HepG2 (cell line): ENCODE data around the gene FUZ. TPM values are rescaled to one million over a fixed set of nuclear protein-coding genes. Genes with fewer than 3 reads are reported as not detected.

Experiments
- ATAC-seq: fragments of 200-7000 bp; cut with Tn5 transposase; 3 replicates; pipeline ENCODE4 v1.9.1; 2020; ENCODE audit warnings: mild to moderate bottlenecking, moderate library complexity
- BruUV-seq: library from RNA; stranded (reverse); fragments of 400-500 nt; replicated peaks from 2 replicates; lab custom pipeline; 2021; lab: Mats Ljungman, UMichigan
- CTCF ChIA-PET: fragments of 300-600 bp; formaldehyde crosslinking; extraction: SDS; loops from one replicate; lab custom pipeline; 2021; ENCODE audit warnings: low total read pairs, inconsistent platforms, low intra/inter-chr PET ratio; lab: Yijun Ruan, JAX
- POLR2A ChIA-PET: fragments of 350-600 bp; sonication (Branson Sonifier 250); formaldehyde crosslinking; loops from one replicate; lab custom pipeline; 2020; ENCODE audit warnings: antibody characterized with exemption, inconsistent platforms; lab: Yijun Ruan, JAX
- DNase-seq: peaks from one replicate; pipeline ENCODE4 v3.0.0-alpha.2; 2015; ENCODE audit warnings: low spot score
- FAIRE-seq: peaks from 3 replicates; lab custom pipeline; 2011; peaks lifted over from hg19 to GRCh38; lab: Jason Lieb, UNC
- H2AFZ ChIP-seq: one replicate; pipeline ENCODE4 v1.6.1; 2011; ENCODE audit warnings: low read length, inconsistent platforms
- H3K27ac ChIP-seq: fragments of 300-600 bp; 3 replicates; pipeline ENCODE4 v1.8.0; 2011; ENCODE audit warnings: mixed run types, mild to moderate bottlenecking, mixed read lengths, low read length, inconsistent platforms; ENCODE audit not compliant: insufficient read depth; ENCODE audit errors: extremely low read length
- H3K27me3 ChIP-seq, 2 experiments: fragments of 200-600 bp in 1 of 2; 2 replicates in 1 of 2; 3 replicates in 1 of 2; pipeline versions ENCODE4 v1.6.0 to v1.8.0; 2011; ENCODE audit warnings: low read length in 2 of 2, mild to moderate bottlenecking in 2 of 2, moderate library complexity in 2 of 2, inconsistent platforms in 1 of 2; ENCODE audit not compliant: insufficient read depth in 2 of 2, control insufficient read depth in 1 of 2
- H3K36me3 ChIP-seq, 2 experiments: fragments of 200-600 bp in 1 of 2; replicated peaks in 1 of 2; 2 replicates in 1 of 2; 3 replicates in 1 of 2; pipeline versions ENCODE4 v1.5.1 to v1.8.0; 2011; ENCODE audit warnings: low read length in 2 of 2, inconsistent platforms in 1 of 2; ENCODE audit not compliant: insufficient read depth in 2 of 2, control insufficient read depth in 1 of 2
- H3K4me1 ChIP-seq: 2 replicates; pipeline ENCODE4 v1.5.1; 2012; ENCODE audit warnings: low read length, inconsistent platforms; ENCODE audit not compliant: insufficient read depth
- H3K4me2 ChIP-seq: 2 replicates; pipeline ENCODE4 v1.6.0; 2011; ENCODE audit warnings: low read depth, low read length, inconsistent platforms
- H3K4me3 ChIP-seq, 3 experiments: fragments of 200-600 bp in 1 of 3; sonication (generic), shearing (Covaris generic) in 1 of 3; replicated peaks in 1 of 3; 2 replicates each; pipeline ENCODE4 v1.5.1; 2011 to 2016; ENCODE audit warnings: low read length in 3 of 3, inconsistent platforms in 2 of 3, low read depth in 2 of 3, mild to moderate bottlenecking in 2 of 3, control low read depth in 1 of 3, mixed read lengths in 1 of 3; ENCODE audit not compliant: insufficient read depth in 1 of 3
- H3K79me2 ChIP-seq: one replicate; pipeline ENCODE4 v1.6.1; 2011; ENCODE audit warnings: low read length, inconsistent platforms; ENCODE audit not compliant: insufficient read depth
- H3K9ac ChIP-seq: 2 replicates; pipeline ENCODE4 v1.6.0; 2011; ENCODE audit warnings: mild to moderate bottlenecking, low read depth, low read length, inconsistent platforms; ENCODE audit not compliant: insufficient read depth
- H3K9me3 ChIP-seq: 2 replicates; pipeline ENCODE4 v1.5.1; 2012; ENCODE audit warnings: mild to moderate bottlenecking, low read length
- H4K20me1 ChIP-seq: 2 replicates; pipeline ENCODE4 v1.6.0; 2011; ENCODE audit warnings: inconsistent platforms, mild to moderate bottlenecking, low read length, moderate library complexity; ENCODE audit not compliant: insufficient read depth
- ADNP ChIP-seq: sonication (generic); formaldehyde crosslinking; IDR thresholded peaks from 2 replicates; pipeline ENCODE4 v1.4.0; 2020; ENCODE audit warnings: missing genetic modification reagents
- CTCF ChIP-seq: sonication (generic); formaldehyde crosslinking; IDR thresholded peaks from 2 replicates; pipeline ENCODE4 v1.5.0; 2020; ENCODE audit warnings: mild to moderate bottlenecking, missing genetic modification reagents, moderate library complexity
- FOXK2 ChIP-seq: fragments of 450-650 bp; IDR thresholded peaks from 2 replicates; pipeline ENCODE4 v1.6.1; 2016
- HNRNPK ChIP-seq: fragments of 200-400 bp; formaldehyde crosslinking; IDR thresholded peaks from 2 replicates; pipeline ENCODE4 v1.6.1; 2018; ENCODE audit warnings: low read length, low read depth, moderate library complexity, mild to moderate bottlenecking; ENCODE audit not compliant: poor library complexity, severe bottlenecking
- HNRNPLL ChIP-seq: fragments of 200-400 bp; formaldehyde crosslinking; IDR thresholded peaks from 2 replicates; pipeline ENCODE4 v1.6.1; 2017; ENCODE audit warnings: mild to moderate bottlenecking, low read depth, low read length; ENCODE audit not compliant: poor library complexity, severe bottlenecking
- HOXA5 ChIP-seq: sonication (generic); formaldehyde crosslinking; IDR thresholded peaks from 2 replicates; pipeline ENCODE4 v1.4.0; 2020; ENCODE audit warnings: missing genetic modification reagents
- PATZ1 ChIP-seq: sonication (generic); formaldehyde crosslinking; IDR thresholded peaks from 2 replicates; pipeline ENCODE4 v1.4.0; 2020; ENCODE audit warnings: missing genetic modification reagents
- PCBP1 ChIP-seq: fragments of 200-400 bp; formaldehyde crosslinking; IDR thresholded peaks from 2 replicates; pipeline ENCODE4 v1.6.1; 2017; ENCODE audit warnings: mild to moderate bottlenecking, low read depth, low read length, borderline replicate concordance
- POLR2A ChIP-seq, 2 experiments: IDR thresholded peaks; 2 replicates each; pipeline ENCODE4 v1.6.1; 2011; ENCODE audit warnings: low read depth in 2 of 2, low read length in 2 of 2, mild to moderate bottlenecking in 1 of 2, moderate library complexity in 1 of 2; ENCODE audit not compliant: insufficient read depth in 1 of 2
- POLR2G ChIP-seq: fragments of 200-400 bp; formaldehyde crosslinking; IDR thresholded peaks from 2 replicates; pipeline ENCODE4 v1.6.1; 2018; ENCODE audit warnings: mild to moderate bottlenecking, low read depth, low read length, moderate library complexity
- SOX13 ChIP-seq, 3 experiments: fragments of 450-650 bp in 1 of 3; sonication (generic) in 1 of 3; formaldehyde crosslinking in 1 of 3; IDR thresholded peaks in 2 of 3; conservative IDR thresholded peaks in 1 of 3; 2 replicates each; pipeline versions ENCODE4 v1.5.0 to v1.6.1; 2016 to 2020; ENCODE audit warnings: antibody characterized with exemption in 1 of 3, mild to moderate bottlenecking in 1 of 3, missing compliant biosample characterization in 1 of 3, missing genetic modification reagents in 1 of 3, moderate library complexity in 1 of 3
- SRSF9 ChIP-seq: fragments of 200-400 bp; formaldehyde crosslinking; IDR thresholded peaks from 2 replicates; pipeline ENCODE4 v1.6.1; 2018; ENCODE audit warnings: borderline replicate concordance, mild to moderate bottlenecking, low read depth, low read length; ENCODE audit not compliant: insufficient read depth, poor library complexity, severe bottlenecking
- ZBTB38 ChIP-seq: sonication (generic); formaldehyde crosslinking; IDR thresholded peaks from 2 replicates; pipeline ENCODE4 v1.5.1; 2020; ENCODE audit warnings: mild to moderate bottlenecking, missing genetic modification reagents
- ZMYM3 ChIP-seq: sonication (generic); formaldehyde crosslinking; IDR thresholded peaks from 2 replicates; pipeline ENCODE4 v1.5.1; 2020; ENCODE audit warnings: mild to moderate bottlenecking, missing genetic modification reagents
- ZNF740 ChIP-seq: sonication (generic); formaldehyde crosslinking; IDR thresholded peaks from 2 replicates; pipeline ENCODE4 v1.4.0; 2020; ENCODE audit warnings: missing genetic modification reagents
- ZNF839 ChIP-seq: sonication (generic); formaldehyde crosslinking; IDR thresholded peaks from 2 replicates; pipeline ENCODE4 v1.4.0; 2020; ENCODE audit warnings: missing genetic modification reagents, mild to moderate bottlenecking, borderline replicate concordance
- WGBS: methylation state at CpG from one replicate; pipeline ENCODE4 v1.1.6; 2017; ENCODE audit warnings: low lambda C conversion rate; 5-methylcytosine and 5-hydroxymethylcytosine counted together
- in situ Hi-C: cut with HindIII; loops from 2 replicates; pipeline ENCODE4 v1.10.0; 2017; ENCODE audit warnings: low pct_unique_long_range_greater_than_20kb; ENCODE audit not compliant: extremely low pct_ligation_motif_present
- intact Hi-C: fragments of 100-400 bp; cut with micrococcal nuclease; formaldehyde crosslinking; loops from one replicate; pipeline ENCODE4 v1.10.0; 2022; ENCODE audit not compliant: unreplicated experiment
- polyA plus RNA-seq, 8 experiments: library from polyadenylated mRNA; depleted of rRNA in 3 of 8; stranded (reverse) in 7 of 8; unstranded in 1 of 8; fragments of >200 nt; fragmentation: Illumina TruSeq in 4 of 8; extraction: Trizol in 4 of 8; gene quantifications; 2 replicates each; pipeline versions ENCODE4 v1.2.1 to v1.2.3, GENCODE V29; 2011 to 2016; ENCODE audit warnings: low read depth in 4 of 8, missing spikeins in 1 of 8, mixed read lengths in 1 of 8; ENCODE audit not compliant: insufficient read depth in 1 of 8
- total RNA-seq, 5 experiments: library from RNA; depleted of rRNA; stranded (reverse); fragments of >200 nt; fragmentation: Illumina TruSeq; extraction: Trizol; gene quantifications; 2 replicates each; pipeline ENCODE4 v1.2.3, GENCODE V29; 2016; ENCODE audit warnings: low read depth in 1 of 5

The FUZ gene
- total and polyA plus RNA-seq, 2 of the 13 experiments (the other 11 are each of a cell fraction or from before 2014, with no cell fraction given): 0.08 TPM; not detected in 1

- BruUV-seq: no TSS peak
- Histone ChIP-seq H3K27ac (no peak overlapping the region), H3K27me3 (no peaks in the 10 kb centered on the region; a peak in 1 of 5 replicates), H3K4me3 (no peak overlapping the region), H4K20me1 (peaks cover 6% of the 10 kb centered on the region), H3K79me2 (peaks cover 16% of the 10 kb centered on the region), H2AFZ (no peak overlapping the region), H3K4me2 (no peak overlapping the region), H3K36me3 (peaks cover 22 to 51% of the 10 kb centered on the region in 2 experiments), H3K9me3 (no peaks in the 10 kb centered on the region), H3K4me1 (peaks cover 28% of the 10 kb centered on the region), H3K9ac (no peak overlapping the region)
- intact Hi-C loops: no loop called here
- WGBS: 77% methylated on average over 21 of the region's 49 CpGs
- ChIA-PET CTCF (no interaction called here), POLR2A (interaction anchor here (1.0 kb wide), 1 partner anchor 12 kb away, joined by 3 read pairs; the partner anchor contains the start of gene PTOV1)
- DNase-seq (peak; percentile 31), FAIRE-seq (no peak), ATAC-seq (no peak; the same call in 2 of the 3 replicates)
- in situ Hi-C loops: no loop called here
- 0 out of 2 replicates have a peak, but pooled peaks have one; percentile 40 for TF ChIP-seq PCBP1
- no peak for TF ChIP-seq SOX13 (IDR thresholded peaks at IDR 0.05)
- no peak for TF ChIP-seq SOX13 (CRISPR knock-in tag; conservative IDR thresholded peaks at IDR 0.05 in 1 of 2, IDR thresholded peaks at IDR 0.05 in 1 of 2)
- 0 out of 2 replicates have a peak, but pooled peaks have one; percentile 42 for TF ChIP-seq ADNP (CRISPR knock-in tag)
- TF ChIP-seq SRSF9: no peak
- TF ChIP-seq CTCF (CRISPR knock-in tag): peak; percentile 55
- TF ChIP-seq HOXA5: no peak
- TF ChIP-seq ZNF839: no peak
- TF ChIP-seq HNRNPLL: no peak
- TF ChIP-seq POLR2A (IDR thresholded peaks at IDR 0.05; ENCODE audit: insufficient read depth in 1 of 2, low read depth in 2 of 2, low read length in 2 of 2): no peak
- TF ChIP-seq POLR2G: 0 out of 2 replicates have a peak, but pooled peaks have one; percentile 11
- TF ChIP-seq ZMYM3 (CRISPR knock-in tag): peak; percentile 84
- TF ChIP-seq HNRNPK: peak; percentile 23
- peak; percentile 84 for TF ChIP-seq ZBTB38 (CRISPR knock-in tag)
- TF ChIP-seq FOXK2: no peak
- TF ChIP-seq PATZ1 (CRISPR knock-in tag): peak; percentile 66
- TF ChIP-seq ZNF740: 0 out of 2 replicates have a peak, but pooled peaks have one; percentile 44
These were observed 49.5 kb upstream of the FUZ start for GRCh38 chr19:49862391-49863253.
